K562 (cell line): ENCODE results near the gene RAB5A. TPM values are rescaled to one million over a fixed set of nuclear protein-coding genes. Genes with fewer than 3 reads are reported as not detected.
"Not testable (repeated sequence)": the region's sequence is repeated elsewhere in the genome, so short reads cannot be mapped to it uniquely, and the experiment has no call there.

ENCODE experiments used
- ATAC-seq: fragments of 200-7000 bp; cut with Tn5 transposase; 3 replicates; pipeline ENCODE4 v1.9.1; 2020; ENCODE audit warnings: moderate library complexity
- BruUV-seq: library from RNA; stranded (reverse); fragments of 400-500 nt; replicated peaks from 2 replicates; lab custom pipeline; 2021; lab: Mats Ljungman, UMichigan
- CTCF ChIA-PET: fragments of 300-600 bp; formaldehyde crosslinking; extraction: SDS; loops from one replicate; lab custom pipeline; 2021; ENCODE audit warnings: low intra/inter-chr PET ratio; lab: Yijun Ruan, JAX
- POLR2A ChIA-PET: fragments of 300-600, 350-650 bp; sonication (Branson Sonifier 250); formaldehyde crosslinking; extraction: SDS; loops from one replicate; lab custom pipeline; 2021; ENCODE audit warnings: antibody characterized with exemption, inconsistent platforms; lab: Yijun Ruan, JAX
- DNase-seq, 4 experiments: peaks; one replicate each; pipeline versions ENCODE4 v3.0.0 to v3.0.0-alpha.2; 2011 to 2018; ENCODE audit warnings: low spot score in 3 of 4, mixed read lengths in 3 of 4; ENCODE audit errors: extremely low read depth in 1 of 4
- FAIRE-seq: peaks from 2 replicates; lab custom pipeline; 2011; peaks lifted over from hg19 to GRCh38; lab: Jason Lieb, UNC
- H2AFZ ChIP-seq: 2 replicates; pipeline ENCODE4 v1.6.0; 2011; ENCODE audit warnings: low read depth, low read length, control low read depth, inconsistent platforms
- H3K27ac ChIP-seq: fragments of 200-600 bp; 3 replicates; pipeline ENCODE4 v1.8.0; 2011; ENCODE audit warnings: low read depth, mild to moderate bottlenecking, control low read depth, inconsistent platforms, low read length, moderate library complexity, mixed read lengths; ENCODE audit errors: extremely low read depth
- H3K27me3 ChIP-seq, 2 experiments: fragments of 300-600 bp in 1 of 2; 2 replicates in 1 of 2; 3 replicates in 1 of 2; pipeline versions ENCODE4 v1.6.0 to v1.8.0; 2011; ENCODE audit warnings: inconsistent platforms in 2 of 2, low read length in 2 of 2, mild to moderate bottlenecking in 1 of 2, mixed read lengths in 1 of 2, moderate library complexity in 1 of 2; ENCODE audit not compliant: control insufficient read depth in 2 of 2, insufficient read depth in 2 of 2
- H3K36me3 ChIP-seq: fragments of 300-600 bp; 3 replicates; pipeline ENCODE4 v1.8.0; 2011; ENCODE audit warnings: mild to moderate bottlenecking, low read length, inconsistent platforms; ENCODE audit not compliant: control insufficient read depth, insufficient read depth
- H3K4me1 ChIP-seq, 2 experiments: fragments of 200-600 bp in 1 of 2; replicated peaks in 1 of 2; 2 replicates in 1 of 2; 3 replicates in 1 of 2; pipeline versions ENCODE4 v1.5.1 to v1.8.0; 2011; ENCODE audit warnings: inconsistent platforms in 2 of 2, low read length in 2 of 2, mild to moderate bottlenecking in 1 of 2, mixed read lengths in 1 of 2, moderate library complexity in 1 of 2; ENCODE audit not compliant: control insufficient read depth in 2 of 2, insufficient read depth in 2 of 2
- H3K4me2 ChIP-seq: 2 replicates; pipeline ENCODE4 v1.6.1; 2011; ENCODE audit warnings: low read length, control low read depth, inconsistent platforms, mixed read lengths; ENCODE audit not compliant: insufficient read depth
- H3K4me3 ChIP-seq: fragments of 200-600 bp; sonication (generic), shearing (Covaris generic); 2 replicates; pipeline ENCODE4 v1.5.1; 2016; ENCODE audit warnings: control low read depth, inconsistent platforms
- H3K79me2 ChIP-seq: fragments of 200-600 bp; 3 replicates; pipeline ENCODE4 v1.8.0; 2011; ENCODE audit warnings: low read length, inconsistent platforms; ENCODE audit not compliant: control insufficient read depth, insufficient read depth
- H3K9ac ChIP-seq, 2 experiments: 2 replicates each; pipeline versions ENCODE4 v1.6.0 to v1.6.1; 2011; ENCODE audit warnings: low read depth in 2 of 2, low read length in 2 of 2, control low read depth in 1 of 2, inconsistent platforms in 1 of 2, mild to moderate bottlenecking in 1 of 2, mixed read lengths in 1 of 2; ENCODE audit not compliant: insufficient read depth in 1 of 2
- H3K9me1 ChIP-seq: one replicate; pipeline ENCODE4 v1.6.0; 2011; ENCODE audit warnings: inconsistent platforms, mild to moderate bottlenecking, low read length, moderate library complexity; ENCODE audit not compliant: control insufficient read depth, insufficient read depth
- H3K9me3 ChIP-seq: replicated peaks from 2 replicates; pipeline ENCODE4 v1.5.1; 2011; ENCODE audit warnings: low read depth, low read length, inconsistent platforms; ENCODE audit not compliant: control insufficient read depth, insufficient read depth
- H4K20me1 ChIP-seq: replicated peaks from 2 replicates; pipeline ENCODE4 v1.6.1; 2011; ENCODE audit warnings: low read length, inconsistent platforms, mixed read lengths; ENCODE audit not compliant: control insufficient read depth, insufficient read depth
- LARP7 ChIP-seq: fragments of 450-650 bp; IDR thresholded peaks from 2 replicates; pipeline ENCODE4 v1.6.1; 2016
- WGBS: fragments of 100-300 bp; shearing (Covaris generic); methylation state at CpG from one replicate; pipeline ENCODE4 v1.1.6; 2016; ENCODE audit warnings: low coverage, mixed read lengths; ENCODE audit not compliant: insufficient coverage; ENCODE audit errors: missing lambda C conversion rate; 5-methylcytosine and 5-hydroxymethylcytosine counted together
- in situ Hi-C: fragments of 300-500 bp; cut with MboI; formaldehyde crosslinking; loops from 4 replicates; pipeline ENCODE4 v1.15.0; 2018; ENCODE audit warnings: inconsistent platforms, mixed read lengths
- intact Hi-C: fragments of 100-400 bp; cut with micrococcal nuclease; formaldehyde crosslinking; loops from 2 replicates; pipeline ENCODE4 v1.14.2; 2022
- polyA plus RNA-seq, 8 experiments: library from polyadenylated mRNA; depleted of rRNA in 4 of 8; stranded (reverse) in 5 of 8; unstranded in 3 of 8; fragments of >200 nt; fragmentation: Nextera tagmentation in 2 of 8; fragmentation: Illumina TruSeq in 1 of 8; extraction: Ambion mirVana in 2 of 8; extraction: Trizol in 1 of 8; gene quantifications; 2 replicates each; pipeline versions ENCODE4 v1.2.1 to v1.2.3, GENCODE V29; 2011 to 2014; ENCODE audit warnings: inconsistent platforms in 1 of 8, missing spikeins in 1 of 8
- total RNA-seq, 7 experiments: library from RNA; depleted of rRNA in 6 of 7; stranded (reverse); fragments of >200 nt in 6 of 7; fragmentation: Illumina TruSeq in 2 of 7; extraction: Trizol in 2 of 7; gene quantifications; 2 replicates each; pipeline versions ENCODE4 v1.2.1 to v1.2.3, GENCODE V29; 2011 to 2021; ENCODE audit warnings: low replicate concordance in 1 of 7
- TF ChIP-seq, protein P1 (sequence below): fragments of 450-650 bp; IDR thresholded peaks from 2 replicates; pipeline ENCODE4 v1.6.1; 2018; ENCODE audit not compliant: partially characterized antibody

The RAB5A gene
- total and polyA plus RNA-seq, 9 of the 15 experiments (the other 6 are each of a cell fraction or from before 2014, with no cell fraction given) = 28.3 to 64.2 (median 49.0) TPM

DNA sequence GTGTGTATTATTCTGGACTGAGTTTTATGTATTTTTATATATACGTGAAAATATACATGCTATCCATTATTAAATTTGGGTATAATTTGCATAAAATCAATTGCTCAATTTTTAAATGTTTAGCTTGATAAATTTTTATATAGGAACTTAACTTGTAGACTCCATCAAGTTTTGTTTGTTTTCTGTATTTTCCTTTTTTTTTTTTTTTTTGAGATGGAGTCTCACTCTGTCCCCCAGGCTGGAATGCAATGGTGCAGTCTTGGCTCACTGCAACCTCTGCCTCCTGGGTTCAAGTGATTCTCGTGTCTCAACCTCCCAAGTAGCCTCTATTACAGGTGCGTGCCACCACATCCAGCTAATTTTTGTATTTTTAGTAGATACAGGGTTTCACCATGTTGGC is 69.2 kb downstream of the RAB5A start:
- H3K79me2 ChIP-seq, H3K9ac ChIP-seq, in situ Hi-C loops, H4K20me1 ChIP-seq, FAIRE-seq, H3K36me3 ChIP-seq, H3K27ac ChIP-seq, CTCF ChIA-PET, H3K4me3 ChIP-seq, ATAC-seq, H3K4me2 ChIP-seq, H2AFZ ChIP-seq, DNase-seq, H3K9me1 ChIP-seq, H3K27me3 ChIP-seq, H3K9me3 ChIP-seq, BruUV-seq, intact Hi-C loops: not testable (repeated sequence)
- H3K4me1 ChIP-seq = peaks cover 23 to 34% of the 10 kb centered on the region in 2 experiments; a peak in 4 of 5 replicates
- peak; percentile 28; the same call in 1 of the 2 replicates for TF ChIP-seq LARP7
- TF ChIP-seq, protein P1, sequence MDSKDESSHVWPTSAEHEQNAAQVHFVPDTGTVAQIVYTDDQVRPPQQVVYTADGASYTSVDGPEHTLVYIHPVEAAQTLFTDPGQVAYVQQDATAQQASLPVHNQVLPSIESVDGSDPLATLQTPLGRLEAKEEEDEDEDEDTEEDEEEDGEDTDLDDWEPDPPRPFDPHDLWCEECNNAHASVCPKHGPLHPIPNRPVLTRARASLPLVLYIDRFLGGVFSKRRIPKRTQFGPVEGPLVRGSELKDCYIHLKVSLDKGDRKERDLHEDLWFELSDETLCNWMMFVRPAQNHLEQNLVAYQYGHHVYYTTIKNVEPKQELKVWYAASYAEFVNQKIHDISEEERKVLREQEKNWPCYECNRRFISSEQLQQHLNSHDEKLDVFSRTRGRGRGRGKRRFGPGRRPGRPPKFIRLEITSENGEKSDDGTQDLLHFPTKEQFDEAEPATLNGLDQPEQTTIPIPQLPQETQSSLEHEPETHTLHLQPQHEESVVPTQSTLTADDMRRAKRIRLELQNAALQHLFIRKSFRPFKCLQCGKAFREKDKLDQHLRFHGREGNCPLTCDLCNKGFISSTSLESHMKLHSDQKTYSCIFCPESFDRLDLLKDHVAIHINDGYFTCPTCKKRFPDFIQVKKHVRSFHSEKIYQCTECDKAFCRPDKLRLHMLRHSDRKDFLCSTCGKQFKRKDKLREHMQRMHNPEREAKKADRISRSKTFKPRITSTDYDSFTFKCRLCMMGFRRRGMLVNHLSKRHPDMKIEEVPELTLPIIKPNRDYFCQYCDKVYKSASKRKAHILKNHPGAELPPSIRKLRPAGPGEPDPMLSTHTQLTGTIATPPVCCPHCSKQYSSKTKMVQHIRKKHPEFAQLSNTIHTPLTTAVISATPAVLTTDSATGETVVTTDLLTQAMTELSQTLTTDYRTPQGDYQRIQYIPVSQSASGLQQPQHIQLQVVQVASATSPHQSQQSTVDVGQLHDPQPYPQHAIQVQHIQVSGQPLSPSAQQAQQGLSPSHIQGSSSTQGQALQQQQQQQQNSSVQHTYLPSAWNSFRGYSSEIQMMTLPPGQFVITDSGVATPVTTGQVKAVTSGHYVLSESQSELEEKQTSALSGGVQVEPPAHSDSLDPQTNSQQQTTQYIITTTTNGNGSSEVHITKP = peak; percentile 91
- 82% methylated on average over 3 of the region's 3 CpGs for WGBS
- POLR2A ChIA-PET = interaction anchor here (3.0 kb wide), 1 partner anchor 8 kb away, joined by 15 read pairs; no protein-coding TSS in a partner anchor
